HG02870 (cell line): Measurements from ENCODE around the gene HOXC13.

Experiments used
- ATAC-seq: cut with Tn5 transposase; IDR thresholded peaks from one replicate; pipeline ENCODE4 v1.9.1; 2021; ENCODE audit warnings: mild to moderate bottlenecking, moderate library complexity; ENCODE audit not compliant: unreplicated experiment

Gene HOXC13

DNA sequence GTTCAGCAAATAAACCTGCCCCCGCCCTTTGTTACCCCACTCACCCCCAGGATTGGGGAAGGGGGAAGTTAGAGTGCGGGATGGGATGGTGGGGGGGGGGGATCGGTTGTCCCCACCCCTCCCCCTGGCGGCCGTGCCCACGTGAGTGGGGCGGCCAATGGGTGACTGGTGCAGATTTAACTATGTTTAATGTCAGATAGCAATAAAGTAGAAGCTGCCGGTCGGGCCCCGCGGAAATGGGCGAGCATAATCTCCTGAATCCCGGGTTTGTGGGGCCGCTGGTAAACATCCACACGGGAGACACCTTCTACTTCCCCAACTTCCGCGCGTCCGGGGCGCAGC, 16.0 kb downstream of the HOXC13 start, which contains the start of gene HOXC12:
Gene HOXC12, plus strand, starts transcription at position 210 of the 342 bp plus-strand sequence. Its CDS starts 27 bp downstream, at position 237.
- ATAC-seq = no peak

DNA sequence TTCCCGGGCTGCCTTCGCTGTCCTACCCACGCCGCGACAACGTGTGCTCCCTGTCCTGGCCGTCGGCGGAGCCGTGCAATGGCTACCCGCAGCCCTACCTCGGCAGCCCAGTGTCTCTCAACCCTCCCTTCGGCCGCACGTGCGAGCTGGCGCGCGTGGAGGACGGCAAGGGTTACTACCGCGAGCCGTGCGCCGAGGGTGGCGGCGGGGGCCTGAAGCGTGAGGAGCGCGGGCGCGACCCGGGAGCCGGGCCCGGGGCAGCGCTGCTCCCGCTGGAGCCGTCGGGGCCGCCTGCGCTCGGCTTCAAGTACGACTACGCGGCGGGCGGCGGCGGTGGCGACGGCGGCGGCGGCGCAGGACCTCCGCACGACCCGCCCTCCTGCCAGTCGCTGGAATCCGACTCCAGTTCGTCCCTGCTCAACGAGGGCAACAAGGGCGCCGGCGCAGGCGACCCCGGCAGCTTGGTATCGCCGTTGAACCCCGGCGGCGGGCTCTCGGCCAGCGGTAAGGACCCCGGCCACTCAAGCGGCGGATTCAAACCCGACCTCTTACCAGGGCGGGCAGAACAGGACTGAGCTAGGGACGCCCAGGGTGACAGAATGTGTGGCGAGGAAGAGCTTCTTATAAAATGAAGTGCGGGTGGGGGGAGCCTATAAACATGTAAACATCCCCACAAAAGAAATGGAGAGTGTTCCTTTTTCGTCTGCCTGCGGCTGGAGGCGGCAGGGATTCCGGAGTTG, 16.6 kb downstream of the HOXC13 start:
- no peak for ATAC-seq

DNA sequence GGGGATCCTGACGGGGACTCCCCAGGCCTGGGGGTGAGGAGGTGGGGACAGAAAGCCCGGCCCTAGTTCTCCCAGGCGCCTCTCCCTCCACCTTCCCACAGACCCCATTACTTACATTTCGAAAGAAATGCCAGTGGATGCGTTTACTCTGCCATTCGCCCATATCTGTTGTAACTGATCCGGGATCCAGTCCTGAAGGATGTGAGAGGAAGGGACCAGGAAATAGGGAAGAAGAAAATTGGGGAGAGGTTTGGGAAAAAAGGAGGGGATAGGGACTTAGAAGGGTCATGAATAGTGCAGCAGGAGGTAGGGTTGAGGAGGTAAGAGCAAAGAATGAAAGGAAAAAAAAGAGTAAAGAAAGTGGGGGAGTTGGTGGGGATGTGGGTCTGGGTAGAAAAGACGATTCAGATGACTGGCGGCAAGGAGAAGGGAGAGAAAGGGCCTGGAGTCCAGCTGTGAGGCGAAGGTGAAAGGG, 17.2 kb downstream of the HOXC13 start:
- ATAC-seq = no peak

DNA sequence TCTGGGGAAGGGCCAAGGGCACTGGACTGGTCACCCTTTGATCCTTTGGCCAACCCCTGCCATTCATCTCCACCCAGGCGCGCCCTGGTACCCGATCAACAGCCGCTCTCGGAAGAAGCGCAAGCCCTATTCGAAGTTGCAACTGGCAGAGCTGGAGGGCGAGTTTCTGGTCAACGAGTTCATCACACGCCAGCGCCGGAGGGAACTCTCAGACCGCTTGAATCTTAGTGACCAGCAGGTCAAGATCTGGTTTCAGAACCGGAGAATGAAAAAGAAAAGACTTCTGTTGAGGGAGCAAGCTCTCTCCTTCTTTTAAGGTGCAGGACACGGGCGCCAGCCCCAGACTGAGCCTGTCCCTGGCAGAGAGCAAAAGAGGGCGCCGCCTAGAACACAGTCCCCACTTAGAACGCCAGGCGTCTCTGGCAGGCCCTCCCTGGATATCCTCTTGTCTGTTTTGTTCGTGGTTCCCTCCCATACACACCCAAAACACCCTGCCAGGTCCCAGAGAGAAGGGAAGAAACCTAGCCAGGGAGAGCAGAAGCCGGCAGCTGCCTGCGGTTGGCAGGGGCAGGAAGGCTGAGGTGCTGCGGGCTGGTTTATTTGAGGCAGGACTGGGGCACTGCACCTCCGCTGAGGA, 17.7 kb downstream of the HOXC13 start:
- ATAC-seq = no peak

DNA sequence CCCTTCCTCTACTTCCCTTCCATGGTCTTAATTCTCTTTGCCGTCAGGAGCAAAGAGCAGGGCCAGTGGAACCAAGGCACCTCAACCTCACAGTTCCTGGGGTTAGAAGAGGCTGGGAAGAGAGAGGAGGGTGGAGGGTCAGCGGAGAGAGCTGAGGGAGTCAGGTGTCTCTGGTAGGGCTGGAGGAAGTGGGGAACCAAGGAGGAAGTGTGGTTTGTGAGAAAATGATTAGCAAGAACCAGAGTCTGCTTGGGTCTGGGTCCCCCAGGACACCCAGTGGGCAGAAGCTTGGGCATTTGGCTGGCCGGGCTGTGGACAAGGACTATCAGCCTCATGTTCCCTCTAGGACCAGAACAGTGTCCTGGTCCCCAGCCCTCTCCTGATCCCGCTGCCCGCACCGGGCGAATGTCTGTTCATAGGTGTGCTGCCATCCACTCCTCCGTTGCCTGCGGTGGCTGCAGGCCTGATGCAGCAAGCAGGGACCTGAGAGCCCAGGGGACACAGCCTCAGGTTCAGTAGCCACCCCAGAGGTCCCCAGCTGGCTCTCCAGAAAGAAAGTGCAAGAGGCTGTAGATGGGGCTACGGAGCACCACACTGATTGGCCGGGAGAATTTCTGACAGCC, 18.4 kb downstream of the HOXC13 start:
- no peak for ATAC-seq

DNA sequence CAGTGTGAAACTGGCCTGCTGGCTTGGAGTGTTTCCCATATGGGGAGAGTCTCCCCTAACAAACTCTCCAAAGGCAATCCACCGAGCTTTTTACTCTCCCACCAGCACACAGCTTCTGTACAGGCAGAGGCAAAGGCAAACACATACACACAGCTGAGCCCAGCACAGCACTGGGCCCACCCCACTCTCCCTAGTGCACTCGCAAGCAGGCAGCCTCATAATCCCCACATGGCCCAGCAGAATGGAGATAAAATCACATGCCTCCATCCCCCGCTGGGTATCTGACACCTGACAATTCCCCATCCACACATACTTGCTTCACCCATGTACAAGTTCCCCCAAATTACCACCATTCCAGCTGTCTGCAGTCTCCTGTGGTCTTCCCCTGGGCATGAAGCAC, 19.5 kb downstream of the HOXC13 start:
- ATAC-seq = no peak

DNA sequence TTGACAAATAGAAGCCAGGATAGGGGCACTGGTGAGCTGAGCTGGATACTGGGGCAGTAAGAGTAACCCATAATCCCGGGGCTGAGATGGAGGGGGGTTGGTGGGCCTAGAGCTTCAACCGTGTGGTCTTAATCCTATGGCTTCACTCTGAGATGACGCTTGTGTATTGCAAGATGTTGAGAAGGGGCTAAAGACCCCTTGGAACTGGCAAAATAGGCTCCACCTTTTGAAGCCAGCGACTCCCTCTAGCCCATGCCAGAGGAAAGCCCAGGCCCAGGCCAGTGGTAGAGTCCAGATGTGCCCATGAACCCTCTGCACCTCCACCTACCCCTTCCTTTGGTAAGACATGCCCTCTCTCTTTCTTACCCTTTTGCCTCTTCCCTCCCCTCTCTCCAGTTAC, 20.7 kb downstream of the HOXC13 start:
- ATAC-seq = no peak

DNA sequence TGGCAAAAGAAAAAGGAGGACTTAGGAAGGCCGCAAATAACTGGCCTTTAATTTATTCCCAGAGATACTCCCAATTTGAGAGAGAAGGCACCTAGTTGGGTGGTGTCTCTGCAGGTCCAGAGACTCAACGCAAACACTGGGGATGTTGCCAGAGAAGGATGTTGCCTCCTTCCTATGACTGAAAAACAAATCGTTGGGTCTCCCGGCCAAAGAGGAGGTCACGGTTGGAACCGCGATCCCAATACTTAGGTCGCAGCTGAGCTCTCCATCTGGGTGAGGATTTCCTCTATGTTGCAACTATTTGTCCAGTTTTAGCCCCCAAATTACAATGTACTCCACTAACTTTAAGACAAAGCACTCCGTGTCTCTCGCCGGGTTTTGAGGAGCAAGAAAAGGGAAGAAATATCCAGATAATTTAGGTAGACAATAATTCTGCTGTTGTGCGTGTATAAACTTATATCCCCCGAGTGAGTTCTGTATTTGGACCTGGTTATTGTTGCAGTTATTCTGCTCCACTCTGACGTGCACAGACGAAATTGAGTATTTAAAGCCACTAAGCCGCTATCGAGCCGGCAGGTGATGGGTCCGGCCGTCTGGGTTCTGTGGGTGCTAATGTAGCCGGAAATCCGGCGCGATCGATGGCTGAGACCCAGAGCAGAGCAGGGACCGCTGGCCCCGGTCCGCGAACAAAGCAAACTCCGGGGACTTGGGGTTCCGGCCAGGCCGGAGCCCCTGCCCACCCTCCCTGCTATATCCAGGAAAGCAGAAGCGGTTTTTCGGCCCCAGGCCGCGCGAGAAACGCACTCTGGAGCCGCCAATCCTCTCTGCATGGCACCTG, 21.8 kb downstream of the HOXC13 start:
- no peak for ATAC-seq

DNA sequence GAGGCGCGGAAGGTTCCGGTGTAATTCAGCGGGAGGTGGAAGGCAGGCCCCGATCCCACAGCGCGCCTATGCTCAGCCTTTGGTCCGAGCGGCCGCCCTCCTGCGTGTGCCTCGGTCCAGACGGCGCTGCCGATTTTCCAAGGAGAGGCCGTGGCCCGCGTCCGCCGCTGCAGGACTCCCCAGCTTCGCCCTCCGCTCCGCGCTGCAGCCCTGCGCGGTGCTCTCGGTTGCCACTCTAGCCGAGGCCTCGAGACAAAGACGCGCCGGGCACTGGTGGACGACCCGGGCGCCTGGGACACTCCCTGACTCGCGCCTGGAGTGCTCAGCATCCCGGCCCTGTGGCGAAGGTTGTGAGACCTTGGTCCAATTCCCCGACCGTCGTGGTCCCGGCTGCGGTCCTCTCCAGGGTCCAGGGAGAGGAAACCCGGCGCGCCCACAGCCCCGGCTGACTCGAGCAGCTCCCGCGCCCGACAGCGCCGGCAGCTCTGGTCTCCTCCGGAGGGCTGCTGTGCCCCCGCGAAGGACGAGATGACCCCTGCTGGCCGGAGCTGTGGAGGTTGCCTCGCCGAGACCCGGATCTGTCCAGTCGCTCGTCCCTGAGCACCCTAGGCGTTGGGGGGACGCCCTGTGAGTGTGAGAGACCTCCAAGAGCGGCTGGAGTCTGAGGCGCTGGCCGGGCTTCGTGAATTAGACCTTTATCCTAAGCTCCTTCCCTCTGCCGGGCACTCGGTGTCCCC, 22.6 kb downstream of the HOXC13 start:
- ATAC-seq = no peak

DNA sequence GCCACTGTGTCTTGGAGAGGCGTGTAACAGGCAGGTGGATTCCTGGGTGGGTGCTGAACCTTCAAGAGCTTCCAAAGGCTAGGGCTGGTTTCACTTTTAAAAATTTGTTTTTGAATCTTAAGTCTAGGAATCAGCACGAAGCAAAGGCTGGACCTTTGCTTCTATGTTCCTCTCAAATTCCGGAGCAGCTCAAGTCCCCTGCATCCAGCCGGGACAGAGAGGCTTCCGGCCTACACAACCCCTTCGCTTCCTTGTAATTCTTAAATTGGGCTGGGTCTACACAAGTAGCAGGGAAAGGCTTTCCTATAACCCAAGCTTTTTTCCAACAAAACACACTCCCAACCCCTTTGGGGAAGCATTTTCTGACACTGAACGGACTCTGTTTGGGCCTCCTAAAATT, 24.4 kb downstream of the HOXC13 start:
- no peak for ATAC-seq

DNA sequence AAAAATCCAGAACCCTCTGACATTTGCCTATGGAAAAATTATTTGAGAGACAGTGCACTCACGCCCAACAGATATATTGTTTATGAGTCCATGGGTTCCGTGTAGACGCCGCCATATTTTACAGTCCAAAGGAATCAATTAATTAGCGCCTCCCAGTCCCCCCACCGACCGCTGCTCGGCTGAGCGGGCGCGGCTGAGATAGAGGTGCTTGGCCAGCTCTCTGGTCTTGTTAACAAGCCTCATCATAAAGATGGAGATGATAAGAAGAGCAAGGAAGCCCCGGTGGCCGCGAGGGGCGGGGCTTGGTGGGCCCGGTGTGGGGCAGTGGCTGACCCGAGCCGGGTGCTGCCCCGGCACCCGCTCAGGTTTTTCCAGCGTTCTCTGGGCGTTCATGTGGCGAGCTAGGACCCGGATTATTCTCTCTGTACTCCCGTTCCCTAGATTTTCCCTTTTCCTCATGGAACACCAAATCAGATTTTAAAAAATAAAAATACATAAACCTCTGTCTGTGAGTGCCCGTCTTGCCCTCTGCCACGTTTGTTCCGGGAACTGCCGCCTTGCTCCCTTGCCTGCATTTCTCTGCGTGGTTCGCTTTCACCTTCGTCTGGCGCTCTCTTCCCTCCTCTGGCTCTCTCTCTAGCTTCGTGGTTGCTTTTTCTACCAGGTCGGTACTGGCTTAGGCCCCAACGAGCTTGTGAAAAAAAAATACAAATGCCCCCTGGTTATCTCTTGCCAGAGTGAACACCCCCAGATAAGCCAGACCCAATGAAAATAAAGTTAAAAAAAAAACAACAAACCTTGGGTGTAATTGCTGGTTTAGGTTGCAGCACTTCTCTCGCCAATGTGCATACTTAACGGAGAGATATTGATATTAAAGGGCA, 25.0 kb downstream of the HOXC13 start:
- ATAC-seq = no peak

DNA sequence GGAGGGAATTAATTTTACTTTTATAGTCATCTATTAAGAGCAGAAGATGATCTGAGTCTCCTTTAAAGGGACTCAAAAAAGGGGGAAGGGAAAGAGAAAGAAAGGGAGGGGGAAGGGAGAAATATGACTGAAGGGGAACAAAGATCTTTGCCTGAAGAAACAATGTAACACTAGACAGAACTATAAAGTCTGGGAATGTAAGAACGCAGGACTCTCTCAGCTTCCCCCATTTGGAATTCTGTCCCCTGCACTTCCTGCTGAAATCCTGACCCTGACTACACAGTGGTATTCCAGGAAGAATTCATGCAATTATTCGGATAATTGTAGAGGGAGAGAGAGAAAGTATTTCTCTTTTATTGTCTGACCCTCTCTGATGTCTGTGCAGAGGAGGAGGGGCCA, 25.7 kb downstream of the HOXC13 start:
- ATAC-seq = no peak

DNA sequence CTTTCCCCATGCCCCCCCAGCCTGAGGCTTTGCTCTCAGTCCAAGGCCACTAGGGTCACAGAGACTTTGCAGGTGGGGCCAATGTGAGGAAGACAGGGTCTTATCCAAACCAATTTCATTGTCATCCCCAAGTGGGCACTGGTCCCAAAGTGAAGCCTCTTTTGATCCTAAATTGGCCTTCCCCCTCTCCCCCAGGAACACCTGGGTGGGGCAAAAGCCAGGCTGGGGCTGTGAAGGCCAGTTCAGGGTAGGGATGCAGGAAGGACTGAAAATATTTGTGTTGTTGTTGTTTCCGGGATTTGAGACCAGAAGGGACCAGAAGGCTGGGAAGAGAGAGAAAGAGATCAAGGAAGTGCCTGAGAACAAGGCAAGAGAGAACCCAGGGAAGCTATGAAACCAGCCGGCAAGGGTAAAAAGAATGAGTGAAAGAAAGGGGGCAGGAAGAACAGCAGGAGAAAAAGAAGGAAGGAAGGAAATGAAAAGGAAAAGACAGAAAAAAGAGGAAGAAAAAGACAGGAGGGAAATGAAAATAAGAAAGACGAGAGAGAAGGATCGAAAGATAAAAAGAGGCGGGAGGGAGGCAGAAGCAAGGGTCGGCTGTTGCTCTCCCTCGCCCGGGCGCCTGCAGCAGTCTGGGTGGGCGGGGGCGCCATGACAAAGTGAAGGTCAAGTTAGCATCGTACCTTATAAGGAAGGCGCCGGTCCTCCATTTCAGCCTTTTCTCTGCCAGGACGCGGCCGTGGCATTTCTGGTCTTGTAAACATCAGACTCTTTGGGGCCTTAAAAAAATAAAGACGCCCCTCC, 26.9 kb downstream of the HOXC13 start:
- no peak for ATAC-seq

DNA sequence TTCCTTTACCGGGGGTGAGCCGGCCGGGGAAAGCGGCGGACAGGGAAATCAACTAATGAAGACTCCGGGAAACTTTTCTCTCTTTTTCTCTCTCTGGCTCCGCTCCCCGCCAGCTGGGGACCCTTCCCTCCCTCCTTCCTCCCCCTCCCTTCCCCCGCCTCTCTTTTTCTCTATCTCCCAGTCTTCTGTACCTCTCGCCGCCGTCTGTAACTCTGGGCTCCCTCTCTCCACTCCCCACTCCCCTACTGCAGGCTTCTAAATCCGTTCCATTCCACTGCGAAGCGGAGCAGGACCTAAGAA, 27.4 kb downstream of the HOXC13 start:
- no peak for ATAC-seq

DNA sequence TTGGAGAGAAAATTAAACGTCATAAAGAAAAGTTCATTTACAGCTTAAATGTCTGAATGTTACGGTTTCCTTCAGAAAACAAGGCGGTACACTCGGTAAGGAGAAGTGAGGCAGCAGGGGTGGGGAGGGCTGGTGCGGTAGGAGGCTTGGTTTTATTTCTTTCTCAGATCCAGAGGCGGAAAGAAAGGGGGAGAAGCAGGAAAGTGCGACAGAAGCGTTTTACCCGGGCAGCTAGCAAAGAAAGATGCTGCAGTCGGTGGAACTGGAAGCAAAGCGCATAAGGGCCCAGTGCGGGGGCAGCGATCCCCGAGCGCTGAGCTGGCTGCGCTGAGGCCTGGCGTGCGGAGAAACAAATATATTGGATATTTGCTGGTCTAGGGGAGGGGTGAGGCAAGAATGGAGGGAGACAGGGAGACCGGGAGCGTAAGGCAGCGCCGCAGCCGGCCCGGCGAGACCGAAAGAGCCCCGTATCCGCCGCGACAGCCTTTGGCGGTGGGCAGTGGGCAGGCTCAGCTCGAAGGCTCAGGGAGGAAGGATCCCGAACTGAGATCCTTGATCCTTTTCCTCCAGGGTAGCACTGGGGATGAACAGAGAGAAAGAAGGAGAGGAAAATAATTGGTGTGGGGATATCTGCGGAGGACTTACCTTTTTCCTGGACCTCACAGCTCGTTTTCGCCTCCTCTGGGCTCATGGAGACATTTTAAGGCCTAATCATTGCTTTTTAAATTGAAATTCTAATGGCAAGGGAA, 27.9 kb downstream of the HOXC13 start:
- ATAC-seq = no peak

DNA sequence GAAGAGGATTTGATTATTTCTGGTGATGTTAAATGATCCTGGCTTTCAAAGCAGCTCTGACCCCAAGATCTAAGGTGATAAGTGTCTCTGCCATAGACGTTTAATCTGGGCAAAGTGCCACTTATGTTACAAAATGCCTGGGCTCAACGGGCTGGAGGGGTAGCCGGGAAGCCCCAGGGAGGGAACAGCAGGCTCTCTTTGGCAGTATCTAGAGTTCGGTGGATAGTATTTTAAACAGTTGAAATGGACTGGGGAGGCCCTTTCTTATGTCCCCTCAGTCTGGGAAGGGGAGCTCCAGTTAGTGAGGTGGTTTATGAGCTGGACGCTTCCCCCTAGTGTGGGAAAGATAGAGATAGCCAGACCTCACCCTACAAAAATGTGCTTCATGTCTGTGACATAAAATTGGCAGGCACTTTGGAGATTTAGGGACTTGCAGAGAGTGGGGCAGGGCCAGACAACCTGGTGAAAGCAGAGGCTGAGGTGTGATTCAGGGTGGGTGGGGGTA, 28.8 kb downstream of the HOXC13 start:
- no peak for ATAC-seq

DNA sequence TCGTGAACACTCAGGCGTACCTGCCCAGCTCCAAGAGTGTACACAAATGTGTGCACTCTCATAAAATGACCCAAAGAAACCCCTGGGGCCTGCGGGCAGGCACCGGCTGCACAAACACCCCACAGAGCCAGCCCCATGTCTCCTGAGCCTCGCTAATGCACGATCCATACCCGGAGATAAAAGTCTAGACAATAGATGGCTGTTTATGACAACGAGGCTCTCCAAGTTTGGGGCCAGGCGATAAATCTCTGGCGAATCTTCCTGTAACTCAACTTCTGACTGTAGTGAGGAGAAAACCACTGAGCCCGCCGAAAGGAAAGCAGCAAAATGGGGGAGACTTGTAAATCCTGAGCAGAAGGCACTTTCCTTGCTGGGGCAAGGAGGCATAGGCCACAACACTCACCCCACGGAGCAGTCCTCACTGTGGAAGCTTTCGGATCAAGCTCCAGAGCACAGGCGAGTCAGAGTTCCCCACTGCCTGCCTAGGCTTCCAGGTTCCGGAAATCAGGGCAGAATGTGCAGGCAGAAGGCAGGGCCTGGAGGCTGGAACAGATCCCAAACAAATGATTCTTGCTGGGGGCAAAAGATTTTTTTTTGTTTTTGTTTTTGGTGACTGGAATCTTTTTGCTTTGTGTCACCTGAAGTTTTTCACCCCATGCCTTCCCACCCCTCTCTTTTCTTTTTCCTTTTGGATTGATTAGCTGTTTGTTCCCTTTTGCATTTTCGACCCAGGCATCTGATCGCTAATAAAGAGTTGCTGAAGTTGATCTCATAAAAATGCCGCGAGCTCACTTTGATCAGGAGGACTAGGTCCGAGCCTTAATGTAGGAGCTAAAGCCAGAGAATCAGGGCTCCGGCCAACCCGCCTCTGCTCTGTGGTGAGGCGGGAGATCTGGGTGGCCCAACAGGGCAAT, 29.8 kb downstream of the HOXC13 start:
- ATAC-seq = no peak
